Endothelial cell of umbilical vein (primary cell): ENCODE results near the gene PTPN14. TPM values are rescaled to one million over a fixed set of nuclear protein-coding genes. Genes with fewer than 3 reads are reported as not detected.

Experiments used
- BruUV-seq: library from RNA; stranded (reverse); fragments of 400-500 nt; replicated peaks from 2 replicates; lab custom pipeline; 2021; lab: Mats Ljungman, UMichigan
- CTCF ChIA-PET: fragments of 300-600, 350-600 bp; sonication (Branson Sonifier 250); formaldehyde crosslinking; loops from one replicate; lab custom pipeline; 2021; ENCODE audit warnings: antibody characterized with exemption, inconsistent platforms; lab: Charles Lee
- POLR2A ChIA-PET: fragments of 300-600, 350-600 bp; sonication (Branson Sonifier 250); formaldehyde crosslinking; loops from one replicate; lab custom pipeline; 2021; ENCODE audit warnings: antibody characterized with exemption, inconsistent platforms; lab: Charles Lee
- DNase-seq: peaks from one replicate; pipeline ENCODE4 v3.0.0-alpha.2; 2011; ENCODE audit warnings: low read depth, low spot score
- FAIRE-seq: peaks from 2 replicates; lab custom pipeline; 2011; peaks lifted over from hg19 to GRCh38; lab: Jason Lieb, UNC
- H2AFZ ChIP-seq: 2 replicates; pipeline ENCODE4 v1.6.0; 2012; ENCODE audit warnings: low read depth, low read length, control low read depth, inconsistent platforms
- H3K27ac ChIP-seq: 2 replicates; pipeline ENCODE4 v1.5.1; 2011; ENCODE audit warnings: low read depth, mild to moderate bottlenecking, control low read depth, low read length, moderate library complexity; ENCODE audit not compliant: insufficient read depth
- H3K27me3 ChIP-seq, 2 experiments: 2 replicates each; pipeline versions ENCODE4 v1.6.0 to v1.6.1; 2011; ENCODE audit warnings: low read length in 2 of 2, mixed read lengths in 1 of 2; ENCODE audit not compliant: control insufficient read depth in 2 of 2, insufficient read depth in 2 of 2
- H3K36me3 ChIP-seq, 2 experiments: 2 replicates in 1 of 2; 3 replicates in 1 of 2; pipeline ENCODE4 v1.5.1; 2011; ENCODE audit warnings: low read length in 2 of 2, mild to moderate bottlenecking in 1 of 2, moderate library complexity in 1 of 2; ENCODE audit not compliant: control insufficient read depth in 2 of 2, insufficient read depth in 2 of 2; ENCODE audit errors: extremely low read depth in 1 of 2
- H3K4me1 ChIP-seq: 3 replicates; pipeline ENCODE4 v1.5.1; 2011; ENCODE audit warnings: mild to moderate bottlenecking, low read length; ENCODE audit not compliant: control insufficient read depth, insufficient read depth; ENCODE audit errors: extremely low read depth
- H3K4me2 ChIP-seq: 2 replicates; pipeline ENCODE4 v1.6.1; 2011; ENCODE audit warnings: low read length, control low read depth, mixed read lengths; ENCODE audit not compliant: insufficient read depth
- H3K4me3 ChIP-seq, 3 experiments: fragments of 200-600 bp in 1 of 3; sonication (generic), shearing (Covaris generic) in 1 of 3; replicated peaks in 1 of 3; 2 replicates each; pipeline ENCODE4 v1.5.1; 2011 to 2016; ENCODE audit warnings: control low read depth in 3 of 3, low read length in 3 of 3, mild to moderate bottlenecking in 2 of 3, inconsistent platforms in 1 of 3, low read depth in 1 of 3, moderate library complexity in 1 of 3; ENCODE audit not compliant: insufficient read depth in 1 of 3
- H3K79me2 ChIP-seq: 2 replicates; pipeline ENCODE4 v1.6.0; 2012; ENCODE audit warnings: low read length, inconsistent platforms; ENCODE audit not compliant: control insufficient read depth, insufficient read depth
- H3K9ac ChIP-seq: replicated peaks from 2 replicates; pipeline ENCODE3; 2011; ENCODE audit warnings: low read length, control low read depth; ENCODE audit not compliant: insufficient read depth; ENCODE audit errors: extremely low read depth
- H3K9me1 ChIP-seq: replicated peaks from 3 replicates; pipeline ENCODE4 v1.6.0; 2011; ENCODE audit warnings: mild to moderate bottlenecking, low read length; ENCODE audit not compliant: control insufficient read depth, insufficient read depth; ENCODE audit errors: extremely low read depth
- H3K9me3 ChIP-seq: replicated peaks from 2 replicates; pipeline ENCODE4 v1.5.1; 2012; ENCODE audit warnings: low read length, inconsistent platforms; ENCODE audit not compliant: control insufficient read depth, insufficient read depth
- H4K20me1 ChIP-seq: replicated peaks from 2 replicates; pipeline ENCODE3; 2011; ENCODE audit warnings: mild to moderate bottlenecking, low read length; ENCODE audit not compliant: control insufficient read depth, insufficient read depth; ENCODE audit errors: extremely low read depth
- EZH2 ChIP-seq: IDR thresholded peaks from 2 replicates; pipeline ENCODE4 v1.6.1; 2012; ENCODE audit warnings: borderline replicate concordance, low read depth, mild to moderate bottlenecking, moderate library complexity, low read length, inconsistent platforms; ENCODE audit not compliant: severe bottlenecking
- GATA2 ChIP-seq: IDR thresholded peaks from 2 replicates; pipeline ENCODE4 v1.7.0; 2011; ENCODE audit warnings: low read depth, mild to moderate bottlenecking, moderate library complexity, mixed read lengths, low read length; ENCODE audit not compliant: insufficient read length, insufficient read depth
- MYC ChIP-seq: IDR thresholded peaks from one replicate; pipeline ENCODE4 v1.6.1; 2011; ENCODE audit warnings: mild to moderate bottlenecking, low read depth, low read length
- POLR2A ChIP-seq: IDR thresholded peaks from 2 replicates; pipeline ENCODE4 v1.6.1; 2012; ENCODE audit warnings: low read depth, mild to moderate bottlenecking, control low read depth, low read length
- dilution Hi-C: fragments of 300-500 bp; cut with MboI; formaldehyde crosslinking; loops from one replicate; pipeline ENCODE4 v1.15.0; 2019; ENCODE audit warnings: low sequenced_read_pairs; ENCODE audit not compliant: extremely low pct_ligation_motif_present
- intact Hi-C: fragments of 100-400 bp; cut with micrococcal nuclease; formaldehyde crosslinking; loops from one replicate; pipeline ENCODE4 v1.10.0; 2022
- polyA plus RNA-seq, 4 experiments: library from polyadenylated mRNA; depleted of rRNA in 3 of 4; stranded (reverse) in 3 of 4; unstranded in 1 of 4; fragments of >200 nt; gene quantifications; 2 replicates each; pipeline versions ENCODE4 v1.2.1 to v1.2.3, GENCODE V29; 2011 to 2012; ENCODE audit warnings: missing spikeins in 1 of 4
- total RNA-seq: library from RNA; stranded (reverse); gene quantifications from 2 replicates; pipeline ENCODE4 v1.2.3, GENCODE V29; 2021
- TF ChIP-seq, protein P1 (sequence below), 2 donors: IDR thresholded peaks; 1 replicate in 1 of 2; 2 replicates in 1 of 2; pipeline ENCODE4 v1.5.1; 2011; ENCODE audit warnings: low read length in 2 of 2, mild to moderate bottlenecking in 2 of 2, moderate library complexity in 2 of 2, control low read depth in 1 of 2, inconsistent platforms in 1 of 2, low read depth in 1 of 2; ENCODE audit not compliant: insufficient read depth in 1 of 2; ENCODE audit errors: extremely low read depth in 1 of 2

PTPN14 gene
- total and polyA plus RNA-seq, 2 donors (not counting 3 experiments of a cell fraction or from before 2014, with no cell fraction given): 18.5 to 93.0 TPM

DNA sequence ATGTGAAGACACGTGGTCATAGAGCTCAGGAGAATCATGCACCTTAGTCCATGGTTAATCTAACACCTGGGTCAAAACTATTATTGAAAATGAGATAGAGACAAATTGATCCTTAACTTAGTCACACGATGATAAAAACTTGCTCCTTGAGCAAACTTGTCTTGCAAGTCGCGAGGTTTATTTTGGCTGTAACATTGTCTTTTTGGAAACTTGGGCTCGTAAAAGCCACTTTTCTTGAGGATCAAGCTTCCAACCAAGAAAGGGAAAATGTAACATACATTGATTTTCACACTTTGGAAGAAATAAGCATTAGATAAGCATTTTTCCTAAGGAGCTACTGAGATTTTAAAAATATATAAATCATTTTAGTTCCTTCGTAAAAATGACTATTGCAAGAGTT, 31.7 kb upstream of the PTPN14 start:
- BruUV-seq: no TSS peak
- Histone ChIP-seq H3K27me3 (no peaks in the 10 kb centered on the region), H3K9me3 (no peaks in the 10 kb centered on the region), H3K79me2 (no peaks in the 10 kb centered on the region), H3K4me3 (no peak overlapping the region), H3K4me1 (peaks cover 14% of the 10 kb centered on the region), H3K4me2 (no peak overlapping the region), H2AFZ (no peak overlapping the region), H3K36me3 (no peaks in the 10 kb centered on the region), H3K9me1 (no peaks in the 10 kb centered on the region), H3K27ac (no peak overlapping the region), H4K20me1 (no peaks in the 10 kb centered on the region), H3K9ac (no peak overlapping the region)
- FAIRE-seq (no peak), DNase-seq (no peak)
- POLR2A ChIA-PET: no interaction called here
- TF ChIP-seq MYC: no peak
- TF ChIP-seq POLR2A: no peak
- TF ChIP-seq, protein P1, sequence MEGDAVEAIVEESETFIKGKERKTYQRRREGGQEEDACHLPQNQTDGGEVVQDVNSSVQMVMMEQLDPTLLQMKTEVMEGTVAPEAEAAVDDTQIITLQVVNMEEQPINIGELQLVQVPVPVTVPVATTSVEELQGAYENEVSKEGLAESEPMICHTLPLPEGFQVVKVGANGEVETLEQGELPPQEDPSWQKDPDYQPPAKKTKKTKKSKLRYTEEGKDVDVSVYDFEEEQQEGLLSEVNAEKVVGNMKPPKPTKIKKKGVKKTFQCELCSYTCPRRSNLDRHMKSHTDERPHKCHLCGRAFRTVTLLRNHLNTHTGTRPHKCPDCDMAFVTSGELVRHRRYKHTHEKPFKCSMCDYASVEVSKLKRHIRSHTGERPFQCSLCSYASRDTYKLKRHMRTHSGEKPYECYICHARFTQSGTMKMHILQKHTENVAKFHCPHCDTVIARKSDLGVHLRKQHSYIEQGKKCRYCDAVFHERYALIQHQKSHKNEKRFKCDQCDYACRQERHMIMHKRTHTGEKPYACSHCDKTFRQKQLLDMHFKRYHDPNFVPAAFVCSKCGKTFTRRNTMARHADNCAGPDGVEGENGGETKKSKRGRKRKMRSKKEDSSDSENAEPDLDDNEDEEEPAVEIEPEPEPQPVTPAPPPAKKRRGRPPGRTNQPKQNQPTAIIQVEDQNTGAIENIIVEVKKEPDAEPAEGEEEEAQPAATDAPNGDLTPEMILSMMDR (IDR thresholded peaks at IDR 0.05; ENCODE audit: extremely low read depth in 1 of 2, insufficient read depth in 1 of 2, low read depth in 1 of 2, low read length in 2 of 2): no peak
- TF ChIP-seq EZH2: no peak
- no peak for TF ChIP-seq GATA2
- dilution Hi-C loops: loop anchor here (25.0 kb wide), 1 partner anchor 246 kb away; no protein-coding TSS in a partner anchor
- CTCF ChIA-PET: interaction anchor here (0.9 to 10.2 kb wide), 9 partner anchors 9 to 251 kb away, joined by 3 to 359 read pairs (median 12); partner anchors contain the start of gene PTPN14
- intact Hi-C loops: no loop called here
